ENCODE data around the gene WRNIP1.

WRNIP1 gene

GRCh38 chr6:2753110-2753489 is 12.1 kb upstream of the WRNIP1 start:
- TF ChIP-seq CTCF (IDR thresholded peaks at IDR 0.05; ENCODE audit: extremely low read depth, insufficient read depth, missing control alignments), result no peak
- DNase-seq (ENCODE audit: low spot score), result no peak
- in situ Hi-C loops (cut with MboI; ENCODE audit: low pct_unique_long_range_greater_than_20kb, low sequenced_read_pairs, unreplicated experiment), result no loop called here

- no peak for TF ChIP-seq CTCF (IDR thresholded peaks at IDR 0.05; ENCODE audit: extremely low read depth, insufficient read depth, missing control alignments)
- in situ Hi-C loops (cut with MboI; ENCODE audit: low pct_unique_long_range_greater_than_20kb, low sequenced_read_pairs, unreplicated experiment), result no loop called here
- DNase-seq (ENCODE audit: low spot score), result no peak
Observed at GRCh38 chr6:2753743-2754142, 11.4 kb upstream of the WRNIP1 start.

- no peak for TF ChIP-seq CTCF (IDR thresholded peaks at IDR 0.05; ENCODE audit: extremely low read depth, insufficient read depth, missing control alignments)
- in situ Hi-C loops (cut with MboI; ENCODE audit: low pct_unique_long_range_greater_than_20kb, low sequenced_read_pairs, unreplicated experiment), result no loop called here
- no peak for DNase-seq (ENCODE audit: low spot score)
Observed at GRCh38 chr6:2754393-2754792, 10.8 kb upstream of the WRNIP1 start.

- DNase-seq (ENCODE audit: low spot score), result no peak
- in situ Hi-C loops (cut with MboI; ENCODE audit: low pct_unique_long_range_greater_than_20kb, low sequenced_read_pairs, unreplicated experiment), result no loop called here
- no peak for TF ChIP-seq CTCF (IDR thresholded peaks at IDR 0.05; ENCODE audit: extremely low read depth, insufficient read depth, missing control alignments)
Observed at GRCh38 chr6:2754911-2755310, 10.3 kb upstream of the WRNIP1 start.

- in situ Hi-C loops (cut with MboI; ENCODE audit: low pct_unique_long_range_greater_than_20kb, low sequenced_read_pairs, unreplicated experiment), result no loop called here
- TF ChIP-seq CTCF (IDR thresholded peaks at IDR 0.05; ENCODE audit: extremely low read depth, insufficient read depth, missing control alignments), result no peak
- no peak for DNase-seq (ENCODE audit: low spot score)
Observed at GRCh38 chr6:2755456-2755855, 9.7 kb upstream of the WRNIP1 start.

- TF ChIP-seq CTCF (IDR thresholded peaks at IDR 0.05; ENCODE audit: extremely low read depth, insufficient read depth, missing control alignments), result no peak
- no peak for DNase-seq (ENCODE audit: low spot score)
- in situ Hi-C loops (cut with MboI; ENCODE audit: low pct_unique_long_range_greater_than_20kb, low sequenced_read_pairs, unreplicated experiment), result no loop called here
Observed at GRCh38 chr6:2756241-2756640, 9.0 kb upstream of the WRNIP1 start.

GRCh38 chr6:2756687-2757224 is 8.4 kb upstream of the WRNIP1 start:
- in situ Hi-C loops (cut with MboI; ENCODE audit: low pct_unique_long_range_greater_than_20kb, low sequenced_read_pairs, unreplicated experiment), result no loop called here
- TF ChIP-seq CTCF (IDR thresholded peaks at IDR 0.05; ENCODE audit: extremely low read depth, insufficient read depth, missing control alignments), result no peak
- DNase-seq (ENCODE audit: low spot score), result no peak
